ENCODE results near the gene EEF2K.
"Not testable (repeated sequence)": the region's sequence is repeated elsewhere in the genome, so short reads cannot be mapped to it uniquely, and the experiment has no call there.

The EEF2K gene

DNA sequence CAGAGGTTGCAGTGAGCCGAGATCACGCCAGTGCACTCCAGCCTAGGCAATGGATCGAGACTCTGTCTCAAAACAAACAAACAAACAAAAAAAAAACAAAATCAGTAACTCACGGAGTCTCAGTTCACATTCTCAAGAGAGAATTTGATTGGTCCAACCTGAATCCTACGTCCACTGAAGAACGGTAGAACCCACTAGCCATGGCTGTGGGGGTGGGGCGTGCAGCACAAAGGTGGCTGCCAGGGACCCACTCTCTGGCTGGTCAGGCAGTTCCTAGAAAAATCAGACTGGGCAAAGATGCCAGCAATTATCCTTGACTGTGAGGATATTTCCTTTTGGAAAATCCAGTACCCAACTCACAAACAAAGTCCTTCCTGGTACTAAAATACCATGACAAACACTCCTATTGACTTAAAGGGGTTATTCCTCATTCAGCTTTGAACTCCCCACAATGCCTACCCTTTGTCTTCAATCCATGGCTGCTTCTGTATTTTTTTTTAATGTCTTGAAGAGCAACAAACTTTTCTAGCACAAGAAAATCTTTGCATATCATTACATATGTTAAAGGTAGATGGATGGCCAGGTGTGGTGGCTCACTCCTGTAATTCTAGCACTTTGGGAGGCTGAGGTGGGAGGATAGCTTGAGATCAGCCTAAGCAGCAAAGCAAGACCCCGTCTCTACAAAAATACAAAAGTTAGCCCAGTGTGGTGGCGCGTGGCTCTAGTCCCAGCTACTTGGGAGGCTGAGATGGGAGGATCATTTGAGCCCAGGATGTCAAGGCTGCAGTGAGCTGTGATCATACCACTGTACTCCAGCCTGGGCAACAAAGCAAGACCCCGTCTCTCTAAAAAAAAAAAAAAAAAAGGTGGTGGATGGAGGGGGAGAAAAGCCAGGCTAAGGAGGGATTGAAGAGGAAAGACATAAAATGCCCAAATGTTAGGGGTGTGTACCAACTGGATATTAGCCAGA lies 87.3 kb downstream of the EEF2K start:
- FAIRE-seq (no peak), DNase-seq (ENCODE audit: low spot score) (no peak)

GRCh38 chr16:22296225-22297113 lies 90.4 kb downstream of the EEF2K start:
- DNase-seq (ENCODE audit: low spot score) (no peak), FAIRE-seq (no peak)

DNA sequence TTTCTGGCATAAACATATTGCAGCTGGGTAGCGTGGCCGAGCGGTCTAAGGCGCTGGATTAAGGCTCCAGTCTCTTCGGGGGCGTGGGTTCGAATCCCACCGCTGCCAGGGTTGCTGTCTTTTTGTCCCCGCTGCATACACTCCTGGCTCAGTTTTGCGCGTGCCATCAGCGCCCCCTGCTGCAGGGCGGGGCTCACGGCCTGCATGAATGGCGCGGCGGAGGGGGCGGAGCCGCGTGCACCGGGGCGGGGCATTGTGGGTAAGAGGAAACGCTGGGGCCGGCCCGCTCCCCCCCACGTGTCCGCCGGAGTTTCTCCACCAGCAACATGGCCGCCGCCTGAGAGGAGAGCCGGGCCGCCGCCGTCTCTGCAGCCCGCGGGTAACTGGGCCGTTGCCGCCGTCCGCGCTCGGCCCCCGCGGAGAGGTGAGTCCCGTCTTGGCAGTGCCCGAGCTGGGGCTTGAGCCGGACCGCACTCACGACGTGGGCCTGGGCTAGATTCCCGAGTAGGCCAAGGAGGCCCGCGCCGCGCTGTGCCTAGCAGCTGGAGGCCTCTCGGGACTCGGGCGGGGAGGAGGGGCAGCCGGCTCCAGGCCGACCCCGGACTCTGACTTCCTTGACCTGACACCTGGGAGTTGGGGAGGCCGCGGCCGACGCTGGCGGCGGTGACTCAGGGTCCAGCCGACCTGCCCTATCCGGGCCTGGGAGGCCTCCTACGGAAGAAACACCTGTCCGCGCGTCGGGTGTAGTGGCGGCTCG lies 91.2 kb downstream of the EEF2K start, which contains the start of gene POLR3E:
POLR3E (plus strand) TSS at position 296 of the 757 bp plus-strand sequence. CDS start 5,560 bp downstream, outside the sequence.
- DNase-seq (ENCODE audit: low spot score) (peak; percentile 94), FAIRE-seq (no peak)

DNA sequence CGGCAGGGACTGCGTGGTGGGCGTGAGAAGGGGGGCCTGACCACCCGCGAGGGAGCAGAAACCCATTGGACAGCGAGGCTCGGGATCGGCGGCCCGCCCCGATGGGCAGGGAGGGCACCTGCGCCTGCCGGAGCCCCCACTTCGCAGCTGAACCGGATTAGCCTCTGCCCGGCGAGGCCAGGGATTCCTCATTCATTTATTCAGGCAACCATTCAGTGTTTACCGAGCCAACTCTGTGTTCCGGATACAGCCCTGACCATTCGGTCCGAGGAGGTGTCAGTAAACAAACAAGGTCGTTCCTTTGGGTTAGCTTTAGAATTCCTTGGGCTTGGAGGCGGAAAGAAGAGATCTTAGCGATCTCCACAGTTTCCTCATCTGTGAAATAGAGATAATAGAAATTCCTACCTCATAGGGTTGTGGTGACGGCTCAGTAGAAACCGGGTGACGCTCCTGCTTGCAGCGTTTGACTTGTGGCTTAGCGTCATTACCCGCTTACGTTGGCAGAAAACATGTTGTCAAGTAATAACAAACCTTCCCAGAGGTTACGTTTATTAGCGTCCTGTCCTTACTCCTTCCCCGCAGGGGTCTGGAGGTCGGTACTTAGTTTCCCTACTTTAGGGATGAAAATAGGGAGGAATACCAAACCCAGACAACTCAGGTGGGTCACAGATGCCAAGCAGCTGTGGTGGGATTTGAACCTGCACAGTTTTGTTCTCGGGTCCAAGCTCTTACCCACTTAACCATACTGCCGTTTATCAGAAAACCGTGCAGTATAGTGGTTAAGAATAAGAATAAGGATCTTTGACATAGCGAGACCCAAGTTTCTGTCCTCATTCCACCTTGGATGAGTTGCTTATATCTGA lies 92.0 kb downstream of the EEF2K start:
- DNase-seq (ENCODE audit: low spot score) (peak; percentile 58), FAIRE-seq (no peak)

DNA sequence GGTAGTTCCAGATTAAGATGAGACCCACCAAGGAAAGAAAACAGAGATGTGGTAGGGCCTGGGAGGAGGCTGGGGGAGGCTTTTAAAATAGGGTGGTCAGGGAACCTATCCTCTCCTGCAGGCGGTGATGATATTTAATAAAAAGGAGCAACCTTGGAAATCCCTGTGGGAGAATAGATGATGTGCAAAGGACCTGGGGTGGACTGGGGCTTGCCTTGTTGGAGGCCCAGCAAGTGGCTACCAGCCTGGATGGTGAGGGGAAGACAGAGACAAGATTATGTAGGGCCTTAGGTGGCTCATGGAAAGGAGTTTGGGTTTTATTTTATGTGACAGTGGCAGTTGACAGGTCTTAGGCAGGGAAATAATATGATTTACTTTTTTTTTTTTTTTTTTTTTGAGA lies 93.0 kb downstream of the EEF2K start:
- DNase-seq (ENCODE audit: low spot score): no peak
- no peak for FAIRE-seq

DNA sequence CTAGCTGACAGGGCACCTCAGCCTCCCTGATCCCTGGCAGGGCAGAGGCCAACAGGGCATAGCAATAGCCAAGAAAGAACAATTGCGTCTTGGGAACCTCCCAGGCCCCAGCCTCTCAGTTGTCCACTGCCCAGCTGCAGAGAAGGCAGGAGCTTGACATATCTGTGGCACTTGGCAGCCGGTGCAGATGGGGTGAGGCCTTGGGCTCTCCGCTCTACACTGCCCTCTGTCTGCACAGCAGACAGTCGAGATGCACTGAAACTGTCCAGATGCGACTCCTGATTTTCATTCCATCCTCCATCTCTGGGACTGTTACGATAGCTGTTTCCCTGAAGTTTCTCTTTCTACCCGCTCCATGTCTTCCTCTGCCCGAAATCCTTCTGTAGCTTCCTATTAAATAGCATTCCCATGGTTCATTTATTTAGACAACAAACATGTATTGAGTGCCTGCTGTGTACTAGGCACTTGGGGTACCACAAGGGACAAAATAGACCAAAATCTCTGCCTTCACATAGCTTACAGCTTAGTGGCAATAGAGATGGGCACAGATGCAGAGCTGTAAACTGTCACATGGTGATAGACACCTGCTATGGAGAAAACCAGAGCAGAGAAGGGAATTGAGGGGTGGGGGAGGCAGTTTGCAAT lies 94.5 kb downstream of the EEF2K start:
- DNase-seq (ENCODE audit: low spot score) (peak; percentile 53), FAIRE-seq (no peak)

DNA sequence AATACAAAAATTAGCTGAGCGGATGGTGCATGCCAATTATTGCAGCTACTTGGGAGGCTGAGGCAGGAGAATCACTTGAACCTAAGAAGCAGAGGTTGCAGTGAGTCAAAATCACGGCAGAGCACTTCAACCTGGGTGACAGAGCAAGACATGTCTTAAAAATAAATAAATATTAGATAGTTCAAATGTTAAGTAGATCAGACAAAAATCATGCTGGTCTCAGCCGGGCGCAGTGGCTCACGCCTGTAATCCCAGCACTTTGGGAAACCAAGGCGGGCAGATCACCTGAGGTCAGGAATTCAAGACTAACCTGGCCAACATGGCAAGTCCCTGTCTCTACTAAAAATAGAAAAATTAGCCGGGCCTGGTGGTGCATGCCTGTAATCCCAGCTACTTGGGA lies 95.3 kb downstream of the EEF2K start:
- not testable (repeated sequence) for FAIRE-seq; DNase-seq (ENCODE audit: low spot score)

GRCh38 chr16:22302776-22303363 lies 96.8 kb downstream of the EEF2K start:
- FAIRE-seq: no peak

DNA sequence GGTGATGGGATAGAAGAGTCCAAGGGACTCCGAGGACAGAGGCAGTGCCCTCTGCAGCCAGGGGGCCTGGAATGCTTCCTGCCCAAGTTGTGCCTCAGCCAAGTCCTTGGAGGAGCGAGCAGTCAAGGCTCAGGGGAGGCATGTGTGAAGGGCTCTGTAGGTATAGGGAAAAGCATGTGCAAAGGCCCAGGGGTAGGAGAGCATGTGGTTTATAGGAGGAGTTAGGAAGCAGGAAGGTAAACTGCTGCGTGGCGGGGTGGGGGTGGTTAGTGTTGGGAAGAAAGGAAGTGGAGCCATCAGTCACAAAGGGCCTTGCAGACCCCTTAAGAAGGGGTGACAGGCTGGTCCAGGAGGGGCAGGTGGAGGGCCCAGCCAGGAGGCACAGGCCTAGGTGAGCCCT lies 98.3 kb downstream of the EEF2K start:
- DNase-seq (ENCODE audit: low spot score): no peak
- no peak for FAIRE-seq

More at GRCh38 chr16:22302776-22303363, 96.8 kb downstream of the EEF2K start:
- DNase-seq (ENCODE audit: low spot score): no peak

GRCh38 chr16:22306788-22307187 lies 100.7 kb downstream of the EEF2K start:
- FAIRE-seq (no peak), DNase-seq (ENCODE audit: low spot score) (no peak)

DNA sequence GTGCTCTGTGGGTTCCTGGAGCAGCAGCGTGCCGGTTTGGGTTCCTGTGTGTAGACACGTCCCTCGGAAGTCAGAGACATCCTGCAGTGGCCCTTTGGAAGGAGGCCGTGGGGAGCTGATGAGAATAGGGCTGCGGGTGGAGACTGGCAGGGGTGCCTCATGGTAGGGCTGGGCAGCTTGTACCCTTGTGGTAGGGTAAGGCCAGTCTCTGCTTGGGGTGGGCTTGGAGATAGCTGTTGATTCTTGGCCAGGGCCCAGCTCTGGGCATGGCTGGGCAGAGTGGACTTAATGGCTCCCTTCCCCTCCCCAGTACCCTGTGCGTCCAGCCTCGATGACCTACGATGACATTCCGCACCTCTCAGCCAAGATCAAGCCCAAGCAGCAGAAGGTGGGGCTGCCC lies 101.8 kb downstream of the EEF2K start:
- DNase-seq (ENCODE audit: low spot score): no peak
- no peak for FAIRE-seq

GRCh38 chr16:22308824-22309520 lies 102.9 kb downstream of the EEF2K start:
- no peak for FAIRE-seq

DNA sequence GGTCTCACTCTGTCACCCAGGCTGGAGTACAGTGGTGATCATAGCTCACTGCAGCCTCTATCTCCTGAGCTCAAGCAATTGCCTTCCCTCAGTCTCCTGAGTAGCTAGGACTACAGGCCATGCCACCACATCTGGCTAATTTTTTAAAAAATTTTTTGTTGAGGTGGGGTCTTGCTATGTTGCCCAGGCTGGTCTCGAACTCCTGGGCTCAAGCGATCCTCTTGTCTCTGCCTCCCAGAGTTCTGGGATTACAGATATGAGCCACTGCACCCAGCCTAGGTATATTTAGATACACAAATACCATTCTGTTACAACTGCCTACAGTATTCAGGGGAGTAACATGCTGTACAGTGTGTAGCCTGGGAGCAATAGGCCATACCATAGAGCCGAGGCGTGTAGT lies 105.4 kb downstream of the EEF2K start:
- DNase-seq (ENCODE audit: low spot score): no peak

More at GRCh38 chr16:22308824-22309520, 102.9 kb downstream of the EEF2K start:
- DNase-seq (ENCODE audit: low spot score): no peak

DNA sequence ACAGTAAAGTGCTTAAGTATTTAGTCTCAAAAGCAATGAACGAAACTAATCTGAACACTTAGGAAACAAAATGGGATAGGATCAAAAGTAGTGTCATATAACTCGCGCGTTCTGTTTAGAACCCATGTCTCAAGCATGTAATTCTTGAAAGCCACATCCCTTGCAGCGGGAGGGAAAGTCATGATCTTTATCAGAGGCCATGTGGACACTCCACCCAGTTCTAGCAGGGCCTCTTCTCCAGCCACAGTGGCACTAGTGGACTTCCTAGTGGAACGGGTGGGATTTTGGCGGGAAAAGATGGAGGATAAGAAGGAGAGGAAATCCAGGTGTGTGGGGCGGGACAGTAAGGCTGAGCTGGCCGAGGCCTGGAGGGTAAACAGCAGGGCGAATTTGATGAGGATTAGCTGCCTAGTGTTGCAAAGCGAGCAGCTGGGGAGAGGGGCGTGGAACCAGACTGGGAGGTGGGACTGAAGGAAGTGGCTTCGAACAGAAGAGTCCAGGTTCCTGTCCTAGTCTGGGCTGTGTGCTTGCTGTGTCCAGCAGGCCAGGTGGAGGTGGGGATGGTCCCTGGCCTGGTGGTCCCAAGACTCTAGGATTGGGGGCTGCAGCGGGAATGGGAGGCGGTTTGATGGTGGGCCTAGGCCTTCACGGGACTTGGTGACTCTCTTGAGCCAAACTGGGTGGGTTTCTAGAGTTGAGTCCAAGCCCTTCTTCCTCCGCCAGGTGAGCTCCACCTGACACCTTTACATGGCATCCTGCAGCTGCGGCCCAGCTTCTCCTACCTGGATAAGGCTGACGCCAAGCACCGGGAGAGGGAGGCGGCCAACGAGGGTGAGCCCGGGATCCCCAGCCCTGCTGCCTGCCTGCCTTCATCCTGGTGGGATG lies 107.1 kb downstream of the EEF2K start:
- DNase-seq (ENCODE audit: low spot score) (no peak), FAIRE-seq (no peak)

More for the DNA sequence above, 105.4 kb downstream of the EEF2K start:
- no peak for FAIRE-seq

GRCh38 chr16:22313876-22314470 lies 107.9 kb downstream of the EEF2K start:
- no peak for DNase-seq (ENCODE audit: low spot score)
- no peak for FAIRE-seq

GRCh38 chr16:22314661-22315626 lies 108.9 kb downstream of the EEF2K start:
- DNase-seq (ENCODE audit: low spot score) (no peak), FAIRE-seq (no peak)
